ENCODE data around the gene LSM2.
"Not testable (repeated sequence)": the region's sequence is repeated elsewhere in the genome, so short reads cannot be mapped to it uniquely, and the experiment has no call there.

DNA sequence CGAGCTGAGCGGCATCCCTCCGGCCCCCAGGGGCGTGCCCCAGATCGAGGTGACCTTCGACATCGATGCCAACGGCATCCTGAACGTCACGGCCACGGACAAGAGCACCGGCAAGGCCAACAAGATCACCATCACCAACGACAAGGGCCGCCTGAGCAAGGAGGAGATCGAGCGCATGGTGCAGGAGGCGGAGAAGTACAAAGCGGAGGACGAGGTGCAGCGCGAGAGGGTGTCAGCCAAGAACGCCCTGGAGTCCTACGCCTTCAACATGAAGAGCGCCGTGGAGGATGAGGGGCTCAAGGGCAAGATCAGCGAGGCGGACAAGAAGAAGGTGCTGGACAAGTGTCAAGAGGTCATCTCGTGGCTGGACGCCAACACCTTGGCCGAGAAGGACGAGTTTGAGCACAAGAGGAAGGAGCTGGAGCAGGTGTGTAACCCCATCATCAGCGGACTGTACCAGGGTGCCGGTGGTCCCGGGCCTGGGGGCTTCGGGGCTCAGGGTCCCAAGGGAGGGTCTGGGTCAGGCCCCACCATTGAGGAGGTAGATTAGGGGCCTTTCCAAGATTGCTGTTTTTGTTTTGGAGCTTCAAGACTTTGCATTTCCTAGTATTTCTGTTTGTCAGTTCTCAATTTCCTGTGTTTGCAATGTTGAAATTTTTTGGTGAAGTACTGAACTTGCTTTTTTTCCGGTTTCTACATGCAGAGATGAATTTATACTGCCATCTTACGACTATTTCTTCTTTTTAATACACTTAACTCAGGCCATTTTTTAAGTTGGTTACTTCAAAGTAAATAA, 10.6 kb upstream of the LSM2 start:
- TF ChIP-seq, protein P1, sequence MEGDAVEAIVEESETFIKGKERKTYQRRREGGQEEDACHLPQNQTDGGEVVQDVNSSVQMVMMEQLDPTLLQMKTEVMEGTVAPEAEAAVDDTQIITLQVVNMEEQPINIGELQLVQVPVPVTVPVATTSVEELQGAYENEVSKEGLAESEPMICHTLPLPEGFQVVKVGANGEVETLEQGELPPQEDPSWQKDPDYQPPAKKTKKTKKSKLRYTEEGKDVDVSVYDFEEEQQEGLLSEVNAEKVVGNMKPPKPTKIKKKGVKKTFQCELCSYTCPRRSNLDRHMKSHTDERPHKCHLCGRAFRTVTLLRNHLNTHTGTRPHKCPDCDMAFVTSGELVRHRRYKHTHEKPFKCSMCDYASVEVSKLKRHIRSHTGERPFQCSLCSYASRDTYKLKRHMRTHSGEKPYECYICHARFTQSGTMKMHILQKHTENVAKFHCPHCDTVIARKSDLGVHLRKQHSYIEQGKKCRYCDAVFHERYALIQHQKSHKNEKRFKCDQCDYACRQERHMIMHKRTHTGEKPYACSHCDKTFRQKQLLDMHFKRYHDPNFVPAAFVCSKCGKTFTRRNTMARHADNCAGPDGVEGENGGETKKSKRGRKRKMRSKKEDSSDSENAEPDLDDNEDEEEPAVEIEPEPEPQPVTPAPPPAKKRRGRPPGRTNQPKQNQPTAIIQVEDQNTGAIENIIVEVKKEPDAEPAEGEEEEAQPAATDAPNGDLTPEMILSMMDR (IDR thresholded peaks at IDR 0.05), result not testable (repeated sequence)
- TF ChIP-seq POLR2A, POLR2AphosphoS5 (IDR thresholded peaks at IDR 0.05): not testable (repeated sequence)

Measured in upper lobe of left lung (tissue), 4 donors.